Measurements from ENCODE around the gene NCAPG2.

Gene NCAPG2

DNA sequence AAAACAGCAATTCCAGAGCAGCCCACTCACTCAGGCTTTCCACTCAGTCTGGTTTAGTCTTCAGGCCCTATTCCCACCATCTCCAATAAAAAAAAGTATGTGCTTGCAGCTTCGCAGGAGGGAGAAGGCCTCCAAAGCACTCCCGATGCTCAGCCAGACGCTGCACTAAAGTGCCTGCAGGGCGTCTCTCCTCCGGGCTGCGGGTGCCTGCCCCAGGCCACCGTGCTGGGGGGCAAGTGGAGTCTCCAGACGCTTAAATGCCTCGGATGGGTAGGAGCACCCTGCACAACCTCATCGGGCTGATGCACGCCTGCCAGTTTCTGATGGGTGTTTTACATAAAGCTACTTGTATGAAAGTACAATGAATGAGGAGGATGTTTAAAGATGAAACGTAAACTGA, 31.3 kb upstream of the NCAPG2 start:
- H3K27me3 ChIP-seq (ENCODE audit: insufficient read depth, poor library complexity, severe bottlenecking), result no peaks in the 10 kb centered on the region
- TF ChIP-seq, protein P1, sequence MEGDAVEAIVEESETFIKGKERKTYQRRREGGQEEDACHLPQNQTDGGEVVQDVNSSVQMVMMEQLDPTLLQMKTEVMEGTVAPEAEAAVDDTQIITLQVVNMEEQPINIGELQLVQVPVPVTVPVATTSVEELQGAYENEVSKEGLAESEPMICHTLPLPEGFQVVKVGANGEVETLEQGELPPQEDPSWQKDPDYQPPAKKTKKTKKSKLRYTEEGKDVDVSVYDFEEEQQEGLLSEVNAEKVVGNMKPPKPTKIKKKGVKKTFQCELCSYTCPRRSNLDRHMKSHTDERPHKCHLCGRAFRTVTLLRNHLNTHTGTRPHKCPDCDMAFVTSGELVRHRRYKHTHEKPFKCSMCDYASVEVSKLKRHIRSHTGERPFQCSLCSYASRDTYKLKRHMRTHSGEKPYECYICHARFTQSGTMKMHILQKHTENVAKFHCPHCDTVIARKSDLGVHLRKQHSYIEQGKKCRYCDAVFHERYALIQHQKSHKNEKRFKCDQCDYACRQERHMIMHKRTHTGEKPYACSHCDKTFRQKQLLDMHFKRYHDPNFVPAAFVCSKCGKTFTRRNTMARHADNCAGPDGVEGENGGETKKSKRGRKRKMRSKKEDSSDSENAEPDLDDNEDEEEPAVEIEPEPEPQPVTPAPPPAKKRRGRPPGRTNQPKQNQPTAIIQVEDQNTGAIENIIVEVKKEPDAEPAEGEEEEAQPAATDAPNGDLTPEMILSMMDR (IDR thresholded peaks at IDR 0.05; ENCODE audit: poor library complexity, severe bottlenecking), result no peak
- H3K27ac ChIP-seq (ENCODE audit: poor library complexity, severe bottlenecking), result no peak overlapping the region
- H3K4me3 ChIP-seq (ENCODE audit: severe bottlenecking), result no peak overlapping the region
- ATAC-seq (ENCODE audit: low read depth) (no peak), DNase-seq (ENCODE audit: low spot score) (no peak)
- peaks cover 8% of the 10 kb centered on the region for H3K4me1 ChIP-seq (ENCODE audit: insufficient read depth, poor library complexity, severe bottlenecking)
- peaks cover 88% of the 10 kb centered on the region for H3K36me3 ChIP-seq (ENCODE audit: low read depth)
- no peaks in the 10 kb centered on the region for H3K9me3 ChIP-seq (ENCODE audit: severe bottlenecking)

DNA sequence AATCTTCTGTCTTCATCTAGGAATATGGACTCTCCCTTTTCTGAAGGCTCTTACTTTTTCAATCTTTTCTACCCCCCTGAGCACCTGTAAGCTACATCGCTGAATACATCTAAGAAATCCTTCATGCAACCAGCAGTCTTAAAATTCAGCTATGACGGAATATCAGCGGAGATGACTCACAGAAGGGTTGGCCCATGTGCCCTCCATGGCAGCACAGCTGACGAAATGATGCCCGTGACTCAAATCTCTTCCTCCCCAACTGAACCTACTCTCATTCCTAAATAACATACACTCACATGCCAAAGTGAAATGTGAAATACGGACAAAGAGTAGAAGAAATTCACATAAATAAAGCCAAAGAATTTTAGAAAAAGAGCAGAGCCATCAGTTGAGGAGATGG, 30.3 kb upstream of the NCAPG2 start:
- Histone ChIP-seq H3K4me1 (ENCODE audit: insufficient read depth, poor library complexity, severe bottlenecking) (no peaks in the 10 kb centered on the region), H3K27me3 (ENCODE audit: insufficient read depth, poor library complexity, severe bottlenecking) (no peaks in the 10 kb centered on the region), H3K36me3 (ENCODE audit: low read depth) (peaks cover 84% of the 10 kb centered on the region), H3K4me3 (ENCODE audit: severe bottlenecking) (no peak overlapping the region), H3K9me3 (ENCODE audit: severe bottlenecking) (no peaks in the 10 kb centered on the region), H3K27ac (ENCODE audit: poor library complexity, severe bottlenecking) (no peak overlapping the region)
- peak; percentile 76 for ATAC-seq (ENCODE audit: low read depth)
- TF ChIP-seq, protein P1 (IDR thresholded peaks at IDR 0.05; ENCODE audit: poor library complexity, severe bottlenecking), result no peak
- DNase-seq (ENCODE audit: low spot score), result no peak

DNA sequence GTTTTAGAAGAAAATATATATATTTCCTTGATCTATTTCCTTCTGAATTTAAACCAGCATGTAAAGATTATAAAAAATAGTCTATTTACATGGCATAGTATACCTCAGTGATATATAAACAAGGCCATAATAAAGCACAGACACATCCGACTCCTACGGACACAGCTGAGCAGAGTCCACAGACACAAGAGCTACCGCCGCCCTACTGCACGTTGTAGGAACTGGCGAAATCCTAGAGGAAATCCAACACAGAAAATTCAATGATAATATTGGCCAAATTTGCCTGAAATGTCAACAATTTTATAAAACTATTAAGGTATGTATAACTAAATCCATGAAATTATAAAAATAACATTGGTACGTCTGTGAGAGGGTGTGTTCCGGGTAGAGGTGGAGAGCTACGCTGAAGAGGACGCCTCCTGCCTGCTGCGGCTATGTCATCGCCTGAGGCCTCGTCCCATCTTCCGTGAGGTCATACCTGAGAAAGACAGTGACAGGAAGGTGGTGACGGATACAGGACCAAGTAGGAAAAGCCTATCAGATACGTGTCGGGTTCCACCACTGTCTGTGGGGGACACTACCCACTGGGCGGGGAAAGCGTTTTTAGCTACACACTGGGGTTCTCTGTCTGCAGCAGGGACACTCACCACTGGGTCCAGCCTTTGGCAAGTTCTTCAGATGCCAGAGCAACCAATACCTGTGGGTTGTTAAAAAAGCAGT, 29.3 kb upstream of the NCAPG2 start:
- no peaks in the 10 kb centered on the region for H3K4me1 ChIP-seq (ENCODE audit: insufficient read depth, poor library complexity, severe bottlenecking)
- no peak overlapping the region for H3K4me3 ChIP-seq (ENCODE audit: severe bottlenecking)
- DNase-seq (ENCODE audit: low spot score), result no peak
- H3K36me3 ChIP-seq (ENCODE audit: low read depth), result peaks cover 75% of the 10 kb centered on the region
- H3K27ac ChIP-seq (ENCODE audit: poor library complexity, severe bottlenecking), result no peak overlapping the region
- TF ChIP-seq, protein P1 (IDR thresholded peaks at IDR 0.05; ENCODE audit: poor library complexity, severe bottlenecking), result no peak
- H3K27me3 ChIP-seq (ENCODE audit: insufficient read depth, poor library complexity, severe bottlenecking), result no peaks in the 10 kb centered on the region
- H3K9me3 ChIP-seq (ENCODE audit: severe bottlenecking), result no peaks in the 10 kb centered on the region
- ATAC-seq (ENCODE audit: low read depth), result no peak

DNA sequence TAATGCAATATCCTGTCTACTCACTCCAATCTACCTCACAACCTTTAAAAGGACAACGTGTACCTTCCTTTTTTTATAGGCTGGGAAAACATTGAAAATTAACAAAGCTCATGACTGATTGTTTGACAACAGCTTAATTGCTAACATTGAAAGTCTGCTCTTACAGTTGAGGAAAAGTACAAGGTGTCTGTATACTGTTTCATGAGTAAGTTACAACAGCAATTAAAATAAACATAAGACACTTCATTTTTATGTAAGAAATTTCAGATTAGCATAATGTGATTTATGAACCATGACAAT, 28.6 kb upstream of the NCAPG2 start:
- Histone ChIP-seq H3K9me3 (ENCODE audit: severe bottlenecking) (no peaks in the 10 kb centered on the region), H3K36me3 (ENCODE audit: low read depth) (peaks cover 67% of the 10 kb centered on the region), H3K27ac (ENCODE audit: poor library complexity, severe bottlenecking) (no peak overlapping the region), H3K4me3 (ENCODE audit: severe bottlenecking) (no peak overlapping the region), H3K4me1 (ENCODE audit: insufficient read depth, poor library complexity, severe bottlenecking) (no peaks in the 10 kb centered on the region), H3K27me3 (ENCODE audit: insufficient read depth, poor library complexity, severe bottlenecking) (no peaks in the 10 kb centered on the region)
- no peak for ATAC-seq (ENCODE audit: low read depth)
- TF ChIP-seq, protein P1 (IDR thresholded peaks at IDR 0.05; ENCODE audit: poor library complexity, severe bottlenecking), result no peak
- DNase-seq (ENCODE audit: low spot score), result no peak

DNA sequence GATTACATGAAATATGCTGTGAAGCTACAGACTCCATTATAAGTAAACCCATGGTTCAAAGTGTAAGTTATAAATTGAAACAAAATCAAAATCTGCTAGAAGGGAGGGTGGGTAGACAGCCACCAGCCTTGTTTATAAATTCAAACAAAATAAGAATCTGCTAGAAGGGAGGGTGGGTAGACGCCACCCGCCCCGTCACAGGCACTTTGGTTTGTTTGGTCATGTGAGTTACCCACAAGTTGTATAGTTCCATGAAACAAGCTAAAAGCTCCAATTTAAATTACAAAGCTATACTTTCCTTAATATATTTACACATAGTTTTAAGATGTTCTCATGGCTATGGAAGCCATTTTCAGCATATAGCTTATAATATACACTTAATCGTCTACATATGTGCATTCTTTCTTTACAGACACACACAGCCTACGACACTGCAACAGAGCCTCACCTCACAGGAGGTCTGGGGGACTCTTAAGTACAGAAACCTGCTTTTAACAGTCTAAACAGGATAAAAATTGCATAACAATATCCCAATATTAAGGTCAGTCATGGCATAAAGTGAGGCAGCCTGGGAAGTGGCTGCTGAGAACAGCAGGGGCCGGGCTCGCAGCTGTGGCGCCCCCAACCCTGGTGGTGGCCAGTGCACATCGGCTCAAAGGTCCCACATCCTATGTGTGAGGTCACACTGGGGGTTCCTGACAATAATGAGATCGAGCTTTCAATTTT, 28.1 kb upstream of the NCAPG2 start:
- H3K9me3 ChIP-seq (ENCODE audit: severe bottlenecking), result no peaks in the 10 kb centered on the region
- no peak for DNase-seq (ENCODE audit: low spot score)
- TF ChIP-seq, protein P1 (IDR thresholded peaks at IDR 0.05; ENCODE audit: poor library complexity, severe bottlenecking), result no peak
- H3K27ac ChIP-seq (ENCODE audit: poor library complexity, severe bottlenecking), result no peak overlapping the region
- H3K4me1 ChIP-seq (ENCODE audit: insufficient read depth, poor library complexity, severe bottlenecking), result no peaks in the 10 kb centered on the region
- no peaks in the 10 kb centered on the region for H3K27me3 ChIP-seq (ENCODE audit: insufficient read depth, poor library complexity, severe bottlenecking)
- peaks cover 62% of the 10 kb centered on the region for H3K36me3 ChIP-seq (ENCODE audit: low read depth)
- no peak overlapping the region for H3K4me3 ChIP-seq (ENCODE audit: severe bottlenecking)
- no peak for ATAC-seq (ENCODE audit: low read depth)
